Measurements from ENCODE around the gene TCF4.

TCF4 gene

DNA sequence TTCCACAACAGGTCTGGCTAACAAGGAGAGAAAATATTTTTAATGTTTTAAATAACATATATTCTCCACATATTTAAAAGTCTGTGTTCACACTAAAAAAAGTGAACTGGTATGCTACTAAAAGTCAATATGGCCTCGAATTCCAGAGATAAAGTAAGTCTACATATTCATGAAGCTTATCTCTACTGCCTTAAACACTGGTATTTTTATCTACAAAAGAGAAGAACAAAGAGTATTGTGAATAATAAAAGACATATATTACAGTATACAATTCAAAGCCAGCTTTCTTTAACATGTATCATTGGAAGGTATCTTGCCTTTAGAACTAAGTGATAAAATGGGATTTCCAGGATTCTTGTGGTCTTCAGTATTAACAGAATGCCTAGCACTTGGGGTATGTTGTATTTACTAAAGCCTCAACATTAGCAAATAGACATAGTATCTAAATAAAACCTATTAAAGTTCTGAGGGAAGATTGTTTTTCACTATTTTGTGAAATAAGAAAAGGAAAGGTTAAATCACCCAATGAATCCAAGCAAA is 325.9 kb downstream of the TCF4 start:
- ChIA-PET POLR2A (no interaction called here), CTCF (interaction anchor here (1.2 to 1.9 kb wide), 2 partner anchors 9 to 11 kb away, joined by 3 to 7 read pairs; no protein-coding TSS in a partner anchor)

GRCh38 chr18:55261253-55261652 is 326.7 kb downstream of the TCF4 start:
- TF ChIP-seq CTCF (IDR thresholded peaks at IDR 0.05; ENCODE audit: insufficient read depth, low read length, missing control alignments): no peak
- ChIA-PET CTCF (interaction anchor here (0.7 to 1.9 kb wide), 3 partner anchors 10 to 1315 kb away, joined by 3 to 7 read pairs (median 4); no protein-coding TSS in a partner anchor), POLR2A (interaction anchor here (0.6 kb wide), 1 partner anchor 119 kb away, joined by 3 read pairs; no protein-coding TSS in a partner anchor)
- DNase-seq (ENCODE audit: low read depth, low spot score): no peak
- H3K4me3 ChIP-seq (ENCODE audit: low read depth, low read length): no peak overlapping the region

More for the DNA sequence above, 325.9 kb downstream of the TCF4 start:
- no peak overlapping the region for H3K4me3 ChIP-seq (ENCODE audit: low read depth, low read length)
- DNase-seq (ENCODE audit: low read depth, low spot score): no peak
- no peak for TF ChIP-seq CTCF (IDR thresholded peaks at IDR 0.05; ENCODE audit: insufficient read depth, low read length, missing control alignments)

DNA sequence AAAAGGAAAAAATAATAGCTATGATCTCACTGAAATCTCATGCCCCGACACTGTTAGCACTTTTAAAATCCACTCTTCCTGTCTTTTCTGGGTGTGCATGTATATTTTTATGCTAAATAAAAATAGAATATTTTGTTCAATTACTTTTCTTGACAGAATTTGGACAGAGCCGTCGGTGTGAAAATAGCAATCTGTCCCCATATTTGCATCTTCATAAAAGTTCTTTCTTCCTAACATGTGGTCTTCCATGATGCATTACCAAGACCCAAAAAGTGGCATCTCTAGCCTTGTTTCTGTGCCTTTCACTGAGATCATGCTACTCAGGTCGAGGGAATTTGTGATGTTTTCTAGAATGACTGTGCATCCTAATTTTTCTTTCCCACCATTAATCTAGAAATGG is 329.9 kb downstream of the TCF4 start:
- H3K4me3 ChIP-seq (ENCODE audit: low read depth, low read length): no peak overlapping the region
- ChIA-PET POLR2A (no interaction called here), CTCF (interaction anchor here (1.3 kb wide), 1 partner anchor 17 kb away, joined by 4 read pairs; no protein-coding TSS in a partner anchor)
- TF ChIP-seq CTCF (IDR thresholded peaks at IDR 0.05; ENCODE audit: insufficient read depth, low read length, missing control alignments): no peak
- no peak for DNase-seq (ENCODE audit: low read depth, low spot score)

DNA sequence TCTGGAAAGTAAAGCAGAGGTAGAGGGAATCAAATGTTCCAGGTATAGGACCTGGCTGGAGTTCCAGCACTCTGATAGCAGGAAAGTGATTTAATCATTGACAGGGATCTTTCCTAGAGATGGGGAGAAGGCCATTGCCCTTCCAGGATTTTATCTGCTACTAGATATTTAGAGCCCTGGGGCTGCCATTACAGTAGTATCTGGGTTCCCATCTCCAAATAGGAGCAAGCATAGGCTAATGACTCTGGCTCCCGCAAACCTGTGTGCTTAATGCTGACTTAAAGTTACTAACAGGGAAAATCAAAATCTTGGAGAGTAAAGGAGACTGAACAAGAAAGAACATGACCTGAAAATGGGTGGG is 331.1 kb downstream of the TCF4 start:
- H3K4me3 ChIP-seq (ENCODE audit: low read depth, low read length): no peak overlapping the region
- TF ChIP-seq CTCF (IDR thresholded peaks at IDR 0.05; ENCODE audit: insufficient read depth, low read length, missing control alignments): no peak
- DNase-seq (ENCODE audit: low read depth, low spot score): no peak
- ChIA-PET CTCF (interaction anchor here (1.6 kb wide), 1 partner anchor 22 kb away, joined by 9 read pairs; no protein-coding TSS in a partner anchor), POLR2A (no interaction called here)

DNA sequence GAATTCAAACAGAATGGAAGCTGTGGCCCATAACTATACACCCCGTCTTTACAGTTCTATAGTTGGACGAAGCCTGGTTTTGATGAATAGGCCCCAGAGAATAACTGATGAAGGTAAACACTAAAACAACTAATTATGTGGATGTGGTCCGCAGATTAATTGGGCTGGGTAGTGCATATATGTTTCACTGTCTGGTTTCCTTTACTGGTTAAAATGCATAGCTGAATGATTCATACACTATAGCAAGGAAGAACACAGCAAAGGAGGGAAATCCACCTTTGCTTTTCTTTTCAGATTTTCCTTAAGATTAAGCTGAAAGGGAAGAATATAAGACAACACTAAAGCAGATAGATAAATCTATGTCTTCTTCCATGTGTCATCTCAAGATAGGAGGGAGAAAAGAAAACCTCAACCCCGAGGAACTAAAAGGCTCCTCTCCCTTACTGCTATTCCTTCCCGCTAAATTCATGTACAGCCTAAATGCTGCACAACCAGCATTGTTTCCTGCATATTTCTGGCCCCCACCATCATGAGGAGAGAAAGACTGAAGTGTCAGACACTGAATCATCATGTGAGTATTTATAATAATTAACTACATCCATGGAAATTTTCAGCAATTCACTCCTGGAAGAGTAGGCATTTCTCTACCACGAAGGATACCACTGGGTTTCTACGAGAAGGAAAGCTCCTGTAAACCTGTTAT is 331.6 kb downstream of the TCF4 start:
- CTCF ChIA-PET: interaction anchor here (1.6 kb wide), 1 partner anchor 22 kb away, joined by 9 read pairs; no protein-coding TSS in a partner anchor
- no peak overlapping the region for H3K4me3 ChIP-seq (ENCODE audit: low read depth, low read length)
- TF ChIP-seq CTCF (IDR thresholded peaks at IDR 0.05; ENCODE audit: insufficient read depth, low read length, missing control alignments): no peak
- no peak for DNase-seq (ENCODE audit: low read depth, low spot score)
- POLR2A ChIA-PET: no interaction called here

DNA sequence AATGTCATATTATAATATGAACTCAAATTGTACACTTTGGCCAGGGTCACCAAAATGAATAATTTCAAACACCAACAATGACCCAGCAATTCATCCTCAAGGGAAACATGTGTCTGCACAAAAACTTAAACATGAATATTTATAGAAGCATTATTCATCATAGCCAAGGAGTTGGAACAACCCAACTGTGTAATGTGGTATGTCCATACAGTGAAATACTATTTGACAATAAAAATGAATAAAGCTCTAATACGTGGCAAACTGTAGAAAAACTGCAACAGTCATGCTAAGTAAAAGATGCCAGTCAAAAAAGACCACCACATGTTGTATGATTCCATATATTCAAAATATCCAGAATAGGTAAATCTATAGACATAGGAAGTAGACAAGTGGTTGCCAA is 334.2 kb downstream of the TCF4 start:
- POLR2A ChIA-PET: no interaction called here
- no peak for DNase-seq (ENCODE audit: low read depth, low spot score)
- CTCF ChIA-PET: interaction anchor here (1.4 kb wide), 1 partner anchor 24 kb away, joined by 4 read pairs; no protein-coding TSS in a partner anchor
- TF ChIP-seq CTCF (IDR thresholded peaks at IDR 0.05; ENCODE audit: insufficient read depth, low read length, missing control alignments): no peak
- H3K4me3 ChIP-seq (ENCODE audit: low read depth, low read length): no peak overlapping the region
